ENCODE results near the gene DDAH1.

DNA sequence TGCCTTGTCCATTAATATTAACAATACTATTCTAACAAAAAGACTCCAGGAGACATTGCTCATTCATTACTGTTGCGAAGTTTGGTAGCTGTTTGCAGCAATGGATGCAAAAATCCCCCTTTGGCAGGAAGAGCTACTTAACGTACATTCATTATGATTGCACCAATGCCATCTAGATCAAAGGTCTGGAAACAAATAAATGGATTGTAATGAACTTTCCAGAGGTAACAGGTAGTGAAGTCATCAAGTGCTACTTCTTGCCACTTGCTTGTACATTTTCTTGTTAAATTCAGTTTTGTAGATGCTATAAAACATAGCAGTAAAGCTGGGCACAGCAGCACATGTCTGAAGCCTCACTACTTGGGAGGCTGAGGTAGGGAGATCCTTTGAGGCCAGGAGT is 93.9 kb downstream of the DDAH1 start:
- no peak for TF ChIP-seq HDAC2 (IDR thresholded peaks at IDR 0.05)
- TF ChIP-seq, protein P1, sequence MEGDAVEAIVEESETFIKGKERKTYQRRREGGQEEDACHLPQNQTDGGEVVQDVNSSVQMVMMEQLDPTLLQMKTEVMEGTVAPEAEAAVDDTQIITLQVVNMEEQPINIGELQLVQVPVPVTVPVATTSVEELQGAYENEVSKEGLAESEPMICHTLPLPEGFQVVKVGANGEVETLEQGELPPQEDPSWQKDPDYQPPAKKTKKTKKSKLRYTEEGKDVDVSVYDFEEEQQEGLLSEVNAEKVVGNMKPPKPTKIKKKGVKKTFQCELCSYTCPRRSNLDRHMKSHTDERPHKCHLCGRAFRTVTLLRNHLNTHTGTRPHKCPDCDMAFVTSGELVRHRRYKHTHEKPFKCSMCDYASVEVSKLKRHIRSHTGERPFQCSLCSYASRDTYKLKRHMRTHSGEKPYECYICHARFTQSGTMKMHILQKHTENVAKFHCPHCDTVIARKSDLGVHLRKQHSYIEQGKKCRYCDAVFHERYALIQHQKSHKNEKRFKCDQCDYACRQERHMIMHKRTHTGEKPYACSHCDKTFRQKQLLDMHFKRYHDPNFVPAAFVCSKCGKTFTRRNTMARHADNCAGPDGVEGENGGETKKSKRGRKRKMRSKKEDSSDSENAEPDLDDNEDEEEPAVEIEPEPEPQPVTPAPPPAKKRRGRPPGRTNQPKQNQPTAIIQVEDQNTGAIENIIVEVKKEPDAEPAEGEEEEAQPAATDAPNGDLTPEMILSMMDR (IDR thresholded peaks at IDR 0.05): no peak
- TF ChIP-seq KDM1A (IDR thresholded peaks at IDR 0.05; ENCODE audit: low read depth): no peak
- TF ChIP-seq MAFK (IDR thresholded peaks at IDR 0.05; ENCODE audit: partially characterized antibody): no peak
- no peak for TF ChIP-seq CEBPB (IDR thresholded peaks at IDR 0.05)
- TF ChIP-seq POLR2A (IDR thresholded peaks at IDR 0.05; ENCODE audit: low read length): no peak
- TF ChIP-seq JUN (IDR thresholded peaks at IDR 0.05): no peak
- TF ChIP-seq, protein P2, sequence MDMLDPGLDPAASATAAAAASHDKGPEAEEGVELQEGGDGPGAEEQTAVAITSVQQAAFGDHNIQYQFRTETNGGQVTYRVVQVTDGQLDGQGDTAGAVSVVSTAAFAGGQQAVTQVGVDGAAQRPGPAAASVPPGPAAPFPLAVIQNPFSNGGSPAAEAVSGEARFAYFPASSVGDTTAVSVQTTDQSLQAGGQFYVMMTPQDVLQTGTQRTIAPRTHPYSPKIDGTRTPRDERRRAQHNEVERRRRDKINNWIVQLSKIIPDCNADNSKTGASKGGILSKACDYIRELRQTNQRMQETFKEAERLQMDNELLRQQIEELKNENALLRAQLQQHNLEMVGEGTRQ (IDR thresholded peaks at IDR 0.05): no peak
- TF ChIP-seq, protein P3, sequence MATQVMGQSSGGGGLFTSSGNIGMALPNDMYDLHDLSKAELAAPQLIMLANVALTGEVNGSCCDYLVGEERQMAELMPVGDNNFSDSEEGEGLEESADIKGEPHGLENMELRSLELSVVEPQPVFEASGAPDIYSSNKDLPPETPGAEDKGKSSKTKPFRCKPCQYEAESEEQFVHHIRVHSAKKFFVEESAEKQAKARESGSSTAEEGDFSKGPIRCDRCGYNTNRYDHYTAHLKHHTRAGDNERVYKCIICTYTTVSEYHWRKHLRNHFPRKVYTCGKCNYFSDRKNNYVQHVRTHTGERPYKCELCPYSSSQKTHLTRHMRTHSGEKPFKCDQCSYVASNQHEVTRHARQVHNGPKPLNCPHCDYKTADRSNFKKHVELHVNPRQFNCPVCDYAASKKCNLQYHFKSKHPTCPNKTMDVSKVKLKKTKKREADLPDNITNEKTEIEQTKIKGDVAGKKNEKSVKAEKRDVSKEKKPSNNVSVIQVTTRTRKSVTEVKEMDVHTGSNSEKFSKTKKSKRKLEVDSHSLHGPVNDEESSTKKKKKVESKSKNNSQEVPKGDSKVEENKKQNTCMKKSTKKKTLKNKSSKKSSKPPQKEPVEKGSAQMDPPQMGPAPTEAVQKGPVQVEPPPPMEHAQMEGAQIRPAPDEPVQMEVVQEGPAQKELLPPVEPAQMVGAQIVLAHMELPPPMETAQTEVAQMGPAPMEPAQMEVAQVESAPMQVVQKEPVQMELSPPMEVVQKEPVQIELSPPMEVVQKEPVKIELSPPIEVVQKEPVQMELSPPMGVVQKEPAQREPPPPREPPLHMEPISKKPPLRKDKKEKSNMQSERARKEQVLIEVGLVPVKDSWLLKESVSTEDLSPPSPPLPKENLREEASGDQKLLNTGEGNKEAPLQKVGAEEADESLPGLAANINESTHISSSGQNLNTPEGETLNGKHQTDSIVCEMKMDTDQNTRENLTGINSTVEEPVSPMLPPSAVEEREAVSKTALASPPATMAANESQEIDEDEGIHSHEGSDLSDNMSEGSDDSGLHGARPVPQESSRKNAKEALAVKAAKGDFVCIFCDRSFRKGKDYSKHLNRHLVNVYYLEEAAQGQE (IDR thresholded peaks at IDR 0.05): no peak
